ENCODE results near the gene LRFN4. TPM values are rescaled to one million over a fixed set of nuclear protein-coding genes. Genes with fewer than 3 reads are reported as not detected.

The LRFN4 gene
- total and polyA plus RNA-seq, 10 of the 15 experiments (the other 5 are each of a cell fraction or from before 2014, with no cell fraction given) = 0.03 to 43.8 (median 4.9) TPM

- no peak for TF ChIP-seq CUX1 (IDR thresholded peaks at IDR 0.05; ENCODE audit: insufficient replicate concordance, low read depth, low read length)
Measured at GRCh38 chr11:66862559-66863037, 5.7 kb downstream of the LRFN4 start (continued).

- no peak for ATAC-seq
- FAIRE-seq = no peak
- H3K27ac ChIP-seq (ENCODE audit: control insufficient read depth, insufficient read depth) = no peak overlapping the region
- 75% methylated on average over 30 of the region's 31 CpGs for WGBS (ENCODE audit: insufficient coverage, insufficient replicate concordance, low lambda C conversion rate, missing lambda C conversion rate)
- ChIA-PET CTCF (no interaction called here), POLR2A (no interaction called here), SMC1A (ENCODE audit: uncharacterized antibody, unreplicated experiment) (no interaction called here), RAD21 (ENCODE audit: unreplicated experiment) (no interaction called here)
- no peak for DNase-seq (ENCODE audit: low read depth, low spot score)
- H4K20me1 ChIP-seq (ENCODE audit: control insufficient read depth, insufficient read depth) = no peaks in the 10 kb centered on the region
- H3K9ac ChIP-seq (ENCODE audit: control insufficient read depth, insufficient read depth, low read length) = no peak overlapping the region
- intact Hi-C loops (cut with micrococcal nuclease; ENCODE audit: unreplicated experiment) = no loop called here
- no peak overlapping the region for H3K4me3 ChIP-seq
- no peak overlapping the region for H3K4me2 ChIP-seq (ENCODE audit: control insufficient read depth, insufficient read depth)
- TF ChIP-seq SUPT20H (IDR thresholded peaks at IDR 0.05; ENCODE audit: borderline replicate concordance, control insufficient read depth, low read depth, low read length) (no peak), MAX (IDR thresholded peaks at IDR 0.05; ENCODE audit: low read depth, low read length) (no peak), HDAC2 (IDR thresholded peaks at IDR 0.05) (no peak), SMAD5 (IDR thresholded peaks at IDR 0.05; ENCODE audit: low read depth) (no peak), CREM (IDR thresholded peaks at IDR 0.05; ENCODE audit: low read depth) (no peak)
- no peaks in the 10 kb centered on the region for H3K27me3 ChIP-seq (replicated peaks in 1 of 2; ENCODE audit: control insufficient read depth in 2 of 2, insufficient read depth in 2 of 2, low read length in 1 of 2)
- no peak overlapping the region for H2AFZ ChIP-seq (ENCODE audit: control insufficient read depth, low read depth, low read length)
- no peaks in the 10 kb centered on the region for H3K79me2 ChIP-seq (ENCODE audit: control insufficient read depth, insufficient read depth, low read length)
- no peaks in the 10 kb centered on the region for H3K36me3 ChIP-seq (ENCODE audit: control insufficient read depth in 2 of 2, insufficient read depth in 2 of 2, low read length in 1 of 2)
- no peaks in the 10 kb centered on the region for H3K9me3 ChIP-seq (replicated peaks; ENCODE audit: control insufficient read depth, insufficient read depth, low read length)
- peaks cover 3% of the 10 kb centered on the region for H3K4me1 ChIP-seq (ENCODE audit: control insufficient read depth, insufficient read depth, low read length)
- BruUV-seq (replicated peaks) = no TSS peak
- in situ Hi-C loops (cut with MboI) = no loop called here
Measured at GRCh38 chr11:66863428-66864125, 6.7 kb downstream of the LRFN4 start.
